Measurements from ENCODE around the gene GAB2.

Gene GAB2

DNA sequence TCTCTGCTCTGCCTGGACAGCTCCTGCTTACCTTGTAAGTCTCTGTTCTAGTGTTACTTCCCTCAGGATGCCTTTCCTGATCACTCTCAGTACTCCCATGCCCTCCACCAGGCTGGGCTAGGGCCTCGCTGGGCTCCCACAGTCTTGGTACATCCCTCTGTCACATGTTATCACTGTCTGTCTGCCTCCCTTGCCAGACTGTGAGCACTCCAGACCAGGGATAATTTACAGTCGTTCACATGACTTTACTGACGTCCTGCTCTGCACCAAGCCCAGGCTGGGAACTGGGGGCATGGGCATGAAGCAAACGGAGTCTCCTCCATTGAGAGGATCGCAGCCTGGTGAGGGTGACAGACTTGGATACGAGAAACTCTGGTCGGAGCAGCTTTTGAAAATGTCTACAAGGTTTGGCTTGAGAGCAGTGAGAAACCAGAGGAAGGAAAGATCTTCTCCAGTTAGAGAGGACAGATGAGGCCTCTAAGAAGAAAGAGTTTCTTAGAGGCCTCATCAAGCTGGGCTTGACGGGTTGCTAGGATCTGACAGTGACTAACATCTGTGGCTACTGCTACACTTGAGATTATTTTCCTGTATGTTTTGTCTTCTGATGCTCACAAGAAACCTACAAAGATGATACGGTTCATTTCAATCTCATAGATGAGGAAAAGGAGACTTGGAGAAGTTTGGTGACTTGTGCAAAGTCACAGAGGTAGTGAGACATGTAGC, 216.4 kb downstream of the GAB2 start:
- no peaks in the 10 kb centered on the region for H3K4me1 ChIP-seq (ENCODE audit: control insufficient read depth, insufficient read depth, low read length, unreplicated experiment)
- H3K36me3 ChIP-seq (ENCODE audit: insufficient read depth, low read length) = peaks cover 9% of the 10 kb centered on the region; the same call in 1 of the 2 replicates
- H3K27me3 ChIP-seq (ENCODE audit: insufficient read depth, low read length) = no peaks in the 10 kb centered on the region
- peaks cover 2% of the 10 kb centered on the region for H3K79me2 ChIP-seq (ENCODE audit: control insufficient read depth, insufficient read depth, low read length, unreplicated experiment)
- H3K27ac ChIP-seq (ENCODE audit: low read depth, low read length) = no peak overlapping the region
- no peak overlapping the region for H2AFZ ChIP-seq (ENCODE audit: low read length, unreplicated experiment)
- no peak overlapping the region for H3K4me3 ChIP-seq (ENCODE audit: low read depth, low read length)

GRCh38 chr11:78200553-78200952, 217.1 kb downstream of the GAB2 start:
- H3K4me1 ChIP-seq (ENCODE audit: control insufficient read depth, insufficient read depth, low read length, unreplicated experiment) = no peaks in the 10 kb centered on the region
- H3K79me2 ChIP-seq (ENCODE audit: control insufficient read depth, insufficient read depth, low read length, unreplicated experiment) = peaks cover 2% of the 10 kb centered on the region
- no peaks in the 10 kb centered on the region for H3K27me3 ChIP-seq (ENCODE audit: insufficient read depth, low read length)
- no peak overlapping the region for H3K4me3 ChIP-seq (ENCODE audit: low read depth, low read length)
- H3K36me3 ChIP-seq (ENCODE audit: insufficient read depth, low read length) = peaks cover 9% of the 10 kb centered on the region; the same call in 1 of the 2 replicates
- no peak overlapping the region for H3K27ac ChIP-seq (ENCODE audit: low read depth, low read length)
- H2AFZ ChIP-seq (ENCODE audit: low read length, unreplicated experiment) = no peak overlapping the region

DNA sequence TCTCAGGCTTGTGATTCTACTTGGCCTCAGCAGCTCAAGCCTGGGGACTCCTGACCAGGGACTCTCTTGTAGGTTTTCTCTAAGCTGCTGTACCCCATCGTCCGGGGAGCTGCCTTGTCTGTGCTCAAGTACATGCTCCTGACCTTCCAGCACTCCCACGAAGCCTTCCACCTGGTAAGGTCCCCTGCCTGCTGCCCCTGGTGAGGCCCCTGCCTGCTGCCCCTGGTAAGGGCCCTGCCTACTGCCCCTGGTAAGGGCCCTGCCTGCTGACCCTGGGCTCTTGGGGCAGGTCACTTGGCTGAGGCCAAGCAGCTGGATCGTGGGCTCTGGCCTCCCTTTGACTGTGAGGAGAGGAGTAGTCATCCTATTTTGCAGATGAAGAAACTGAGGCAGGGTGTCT, 217.6 kb downstream of the GAB2 start:
- H3K27ac ChIP-seq (ENCODE audit: low read depth, low read length) = no peak overlapping the region
- no peaks in the 10 kb centered on the region for H3K27me3 ChIP-seq (ENCODE audit: insufficient read depth, low read length)
- H3K79me2 ChIP-seq (ENCODE audit: control insufficient read depth, insufficient read depth, low read length, unreplicated experiment) = peaks cover 7% of the 10 kb centered on the region
- no peaks in the 10 kb centered on the region for H3K4me1 ChIP-seq (ENCODE audit: control insufficient read depth, insufficient read depth, low read length, unreplicated experiment)
- H3K4me3 ChIP-seq (ENCODE audit: low read depth, low read length) = no peak overlapping the region
- H2AFZ ChIP-seq (ENCODE audit: low read length, unreplicated experiment) = no peak overlapping the region
- peaks cover 9% of the 10 kb centered on the region; the same call in 1 of the 2 replicates for H3K36me3 ChIP-seq (ENCODE audit: insufficient read depth, low read length)

DNA sequence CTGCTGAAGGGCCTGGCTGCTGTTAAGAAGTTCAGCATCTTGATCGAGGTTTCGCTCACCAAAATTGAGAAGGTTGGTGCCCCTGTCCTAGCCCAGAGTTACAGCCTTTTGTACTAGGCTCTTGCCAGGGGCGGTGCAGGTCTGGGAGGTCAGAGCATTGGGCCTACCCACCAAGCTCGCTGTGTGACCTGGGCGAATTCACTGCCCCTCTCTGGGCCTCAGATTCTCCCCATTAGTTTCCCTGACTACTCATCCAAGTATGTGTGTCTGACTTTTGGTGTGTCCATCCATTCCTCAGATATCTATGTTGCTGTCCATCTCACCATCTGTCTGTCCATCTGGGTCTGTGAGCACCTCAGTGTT, 218.0 kb downstream of the GAB2 start:
- Histone ChIP-seq H3K4me1 (ENCODE audit: control insufficient read depth, insufficient read depth, low read length, unreplicated experiment) (no peaks in the 10 kb centered on the region), H3K27ac (ENCODE audit: low read depth, low read length) (no peak overlapping the region), H3K4me3 (ENCODE audit: low read depth, low read length) (no peak overlapping the region), H3K27me3 (ENCODE audit: insufficient read depth, low read length) (no peaks in the 10 kb centered on the region), H3K79me2 (ENCODE audit: control insufficient read depth, insufficient read depth, low read length, unreplicated experiment) (peaks cover 11% of the 10 kb centered on the region), H3K36me3 (ENCODE audit: insufficient read depth, low read length) (peaks cover 9% of the 10 kb centered on the region; the same call in 1 of the 2 replicates), H2AFZ (ENCODE audit: low read length, unreplicated experiment) (no peak overlapping the region)

DNA sequence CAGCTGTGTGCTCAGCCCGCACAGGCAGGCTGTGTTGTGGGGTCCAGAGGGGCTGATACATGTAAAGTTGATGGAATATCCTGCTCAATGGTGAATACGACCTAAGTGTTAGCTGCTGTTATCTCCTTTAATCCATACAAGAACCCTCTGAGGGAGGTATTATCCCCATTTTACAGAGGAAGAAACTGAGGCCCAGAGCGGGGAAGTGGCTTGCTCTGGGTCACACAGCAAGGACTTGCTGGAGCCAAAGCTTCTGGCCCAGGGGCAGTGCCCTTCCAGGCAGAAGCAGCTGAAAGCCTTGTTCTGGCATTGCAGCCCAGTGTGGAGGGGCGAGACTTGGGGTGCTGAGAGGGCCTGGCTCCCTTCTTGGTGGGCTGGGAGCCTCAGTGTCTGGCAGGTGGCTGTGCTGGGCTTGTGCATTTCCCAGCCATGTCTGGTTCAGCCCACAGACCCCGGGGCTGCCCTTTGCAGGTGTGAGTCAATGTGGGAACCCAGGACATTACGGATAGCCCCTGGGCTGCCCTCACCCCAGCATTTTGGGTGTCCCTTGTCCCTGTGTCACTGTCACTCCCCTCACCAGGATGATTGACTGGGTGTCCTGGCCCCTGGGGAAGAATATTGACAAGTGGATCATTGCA, 218.5 kb downstream of the GAB2 start:
- H3K79me2 ChIP-seq (ENCODE audit: control insufficient read depth, insufficient read depth, low read length, unreplicated experiment) = peaks cover 16% of the 10 kb centered on the region
- H3K4me3 ChIP-seq (ENCODE audit: low read depth, low read length) = no peak overlapping the region
- no peak overlapping the region for H3K27ac ChIP-seq (ENCODE audit: low read depth, low read length)
- H3K4me1 ChIP-seq (ENCODE audit: control insufficient read depth, insufficient read depth, low read length, unreplicated experiment) = no peaks in the 10 kb centered on the region
- H3K27me3 ChIP-seq (ENCODE audit: insufficient read depth, low read length) = no peaks in the 10 kb centered on the region
- H2AFZ ChIP-seq (ENCODE audit: low read length, unreplicated experiment) = no peak overlapping the region
- peaks cover 9% of the 10 kb centered on the region; the same call in 1 of the 2 replicates for H3K36me3 ChIP-seq (ENCODE audit: insufficient read depth, low read length)

GRCh38 chr11:78197816-78198215, 219.8 kb downstream of the GAB2 start:
- H3K79me2 ChIP-seq (ENCODE audit: control insufficient read depth, insufficient read depth, low read length, unreplicated experiment) = peaks cover 25% of the 10 kb centered on the region
- H3K4me3 ChIP-seq (ENCODE audit: low read depth, low read length) = no peak overlapping the region
- no peak overlapping the region for H2AFZ ChIP-seq (ENCODE audit: low read length, unreplicated experiment)
- H3K36me3 ChIP-seq (ENCODE audit: insufficient read depth, low read length) = peaks cover 9% of the 10 kb centered on the region; the same call in 1 of the 2 replicates
- peaks cover 2% of the 10 kb centered on the region for H3K4me1 ChIP-seq (ENCODE audit: control insufficient read depth, insufficient read depth, low read length, unreplicated experiment)
- H3K27ac ChIP-seq (ENCODE audit: low read depth, low read length) = no peak overlapping the region
- H3K27me3 ChIP-seq (ENCODE audit: insufficient read depth, low read length) = no peaks in the 10 kb centered on the region

- Histone ChIP-seq H3K4me1 (ENCODE audit: control insufficient read depth, insufficient read depth, low read length, unreplicated experiment) (peaks cover 9% of the 10 kb centered on the region), H3K36me3 (ENCODE audit: insufficient read depth, low read length) (peaks cover 9% of the 10 kb centered on the region; the same call in 1 of the 2 replicates), H3K4me3 (ENCODE audit: low read depth, low read length) (no peak overlapping the region), H3K27ac (ENCODE audit: low read depth, low read length) (no peak overlapping the region), H2AFZ (ENCODE audit: low read length, unreplicated experiment) (no peak overlapping the region), H3K79me2 (ENCODE audit: control insufficient read depth, insufficient read depth, low read length, unreplicated experiment) (peaks cover 34% of the 10 kb centered on the region), H3K27me3 (ENCODE audit: insufficient read depth, low read length) (no peaks in the 10 kb centered on the region)
Observed at GRCh38 chr11:78196661-78197091, 220.9 kb downstream of the GAB2 start.

- Histone ChIP-seq H3K4me3 (ENCODE audit: low read depth, low read length) (no peak overlapping the region), H3K27ac (ENCODE audit: low read depth, low read length) (no peak overlapping the region), H3K27me3 (ENCODE audit: insufficient read depth, low read length) (no peaks in the 10 kb centered on the region), H3K79me2 (ENCODE audit: control insufficient read depth, insufficient read depth, low read length, unreplicated experiment) (peaks cover 38% of the 10 kb centered on the region), H3K4me1 (ENCODE audit: control insufficient read depth, insufficient read depth, low read length, unreplicated experiment) (peaks cover 9% of the 10 kb centered on the region), H2AFZ (ENCODE audit: low read length, unreplicated experiment) (no peak overlapping the region), H3K36me3 (ENCODE audit: insufficient read depth, low read length) (peaks cover 6% of the 10 kb centered on the region; the same call in 1 of the 2 replicates)
Observed at GRCh38 chr11:78195917-78196560, 221.6 kb downstream of the GAB2 start.

DNA sequence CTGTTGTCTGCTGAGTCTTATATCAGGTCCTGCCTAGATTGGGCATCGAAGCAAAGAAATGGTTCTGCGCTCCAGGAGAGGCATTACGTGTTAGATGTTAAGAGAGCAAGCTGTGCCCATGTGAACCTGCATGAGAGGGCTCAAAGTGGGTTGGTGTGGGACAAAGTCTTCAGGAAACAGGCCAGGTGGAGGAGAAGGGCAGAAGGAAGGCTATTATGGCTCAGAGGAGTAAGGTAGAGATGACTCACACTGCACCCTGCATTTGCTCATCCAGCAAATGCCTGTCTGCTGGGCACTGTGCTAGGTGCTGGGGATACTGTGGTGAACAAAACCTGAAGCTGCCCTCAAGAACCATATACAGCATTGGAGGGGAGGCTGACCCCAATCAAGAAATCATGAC, 223.1 kb downstream of the GAB2 start:
- H3K36me3 ChIP-seq (ENCODE audit: insufficient read depth, low read length) = peaks cover 6% of the 10 kb centered on the region; the same call in 1 of the 2 replicates
- H3K79me2 ChIP-seq (ENCODE audit: control insufficient read depth, insufficient read depth, low read length, unreplicated experiment) = peaks cover 53% of the 10 kb centered on the region

DNA sequence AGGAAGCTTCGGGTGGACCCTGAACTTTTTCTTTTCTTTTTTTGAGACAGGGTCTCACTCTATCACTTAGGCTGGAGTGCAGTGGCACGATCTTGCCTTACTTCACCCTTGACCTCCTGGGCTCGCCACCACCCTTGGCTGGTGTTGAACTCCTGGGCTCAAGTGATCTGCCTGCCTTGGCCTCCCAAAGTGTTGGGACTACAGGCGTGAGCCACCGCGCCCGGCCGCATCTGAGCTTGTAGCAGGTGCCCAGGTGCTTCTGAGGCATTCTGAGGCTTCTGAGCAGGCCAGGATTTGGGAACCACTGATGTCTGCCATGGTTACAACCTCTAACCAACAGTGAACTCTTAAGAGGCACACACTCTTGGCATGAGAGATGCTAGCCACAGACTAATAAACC, 223.8 kb downstream of the GAB2 start:
- no peak overlapping the region for H2AFZ ChIP-seq (ENCODE audit: low read length, unreplicated experiment)
- H3K79me2 ChIP-seq (ENCODE audit: control insufficient read depth, insufficient read depth, low read length, unreplicated experiment) = peaks cover 60% of the 10 kb centered on the region
- H3K4me3 ChIP-seq (ENCODE audit: low read depth, low read length) = no peak overlapping the region
- peaks cover 4% of the 10 kb centered on the region; the same call in 1 of the 2 replicates for H3K36me3 ChIP-seq (ENCODE audit: insufficient read depth, low read length)
- no peak overlapping the region for H3K27ac ChIP-seq (ENCODE audit: low read depth, low read length)
- no peaks in the 10 kb centered on the region for H3K27me3 ChIP-seq (ENCODE audit: insufficient read depth, low read length)
- peaks cover 24% of the 10 kb centered on the region for H3K4me1 ChIP-seq (ENCODE audit: control insufficient read depth, insufficient read depth, low read length, unreplicated experiment)

More for the DNA sequence above, 223.1 kb downstream of the GAB2 start:
- Histone ChIP-seq H2AFZ (ENCODE audit: low read length, unreplicated experiment) (no peak overlapping the region), H3K4me1 (ENCODE audit: control insufficient read depth, insufficient read depth, low read length, unreplicated experiment) (peaks cover 24% of the 10 kb centered on the region), H3K27ac (ENCODE audit: low read depth, low read length) (no peak overlapping the region), H3K4me3 (ENCODE audit: low read depth, low read length) (no peak overlapping the region), H3K27me3 (ENCODE audit: insufficient read depth, low read length) (no peaks in the 10 kb centered on the region)
